ENCODE measurements around the gene SYP.
"Not testable (repeated sequence)": the region's sequence is repeated elsewhere in the genome, so short reads cannot be mapped to it uniquely, and the experiment has no call there.

SYP gene

GRCh38 chrX:49165901-49166881 is 33.8 kb downstream of the SYP start:
- peak; percentile 66 for DNase-seq

DNA sequence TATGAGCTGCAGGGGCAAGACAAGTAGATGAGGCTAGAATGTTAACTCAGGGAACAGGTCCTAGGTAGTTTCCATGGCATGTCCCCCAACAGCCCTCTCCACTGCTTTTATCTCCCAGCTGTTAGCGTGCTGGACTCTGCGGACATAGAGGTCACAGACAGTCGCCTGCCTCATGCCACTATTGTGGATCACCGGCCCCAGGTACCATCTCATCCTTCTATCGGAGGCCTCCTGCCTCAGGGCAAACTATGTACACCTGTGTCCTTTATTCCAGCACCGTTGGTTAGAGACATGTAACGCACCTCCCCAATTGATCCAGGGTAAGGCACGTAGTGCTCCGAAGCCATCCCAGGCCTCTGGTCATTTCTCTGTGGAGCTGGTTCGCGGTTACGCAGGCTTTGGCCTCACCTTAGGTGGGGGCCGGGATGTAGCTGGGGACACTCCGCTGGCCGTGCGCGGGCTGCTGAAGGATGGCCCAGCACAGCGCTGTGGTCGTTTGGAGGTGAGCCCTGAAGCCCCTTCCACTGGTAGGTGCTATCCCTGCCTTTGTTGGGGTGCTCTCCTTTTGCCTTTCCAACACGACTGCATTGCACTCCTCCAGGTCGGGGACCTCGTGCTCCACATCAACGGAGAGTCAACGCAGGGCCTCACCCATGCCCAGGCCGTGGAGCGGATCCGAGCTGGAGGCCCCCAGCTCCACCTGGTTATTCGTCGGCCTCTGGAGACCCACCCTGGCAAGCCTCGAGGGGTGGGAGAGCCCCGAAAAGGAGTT is 35.2 kb downstream of the SYP start:
- no peak for DNase-seq

DNA sequence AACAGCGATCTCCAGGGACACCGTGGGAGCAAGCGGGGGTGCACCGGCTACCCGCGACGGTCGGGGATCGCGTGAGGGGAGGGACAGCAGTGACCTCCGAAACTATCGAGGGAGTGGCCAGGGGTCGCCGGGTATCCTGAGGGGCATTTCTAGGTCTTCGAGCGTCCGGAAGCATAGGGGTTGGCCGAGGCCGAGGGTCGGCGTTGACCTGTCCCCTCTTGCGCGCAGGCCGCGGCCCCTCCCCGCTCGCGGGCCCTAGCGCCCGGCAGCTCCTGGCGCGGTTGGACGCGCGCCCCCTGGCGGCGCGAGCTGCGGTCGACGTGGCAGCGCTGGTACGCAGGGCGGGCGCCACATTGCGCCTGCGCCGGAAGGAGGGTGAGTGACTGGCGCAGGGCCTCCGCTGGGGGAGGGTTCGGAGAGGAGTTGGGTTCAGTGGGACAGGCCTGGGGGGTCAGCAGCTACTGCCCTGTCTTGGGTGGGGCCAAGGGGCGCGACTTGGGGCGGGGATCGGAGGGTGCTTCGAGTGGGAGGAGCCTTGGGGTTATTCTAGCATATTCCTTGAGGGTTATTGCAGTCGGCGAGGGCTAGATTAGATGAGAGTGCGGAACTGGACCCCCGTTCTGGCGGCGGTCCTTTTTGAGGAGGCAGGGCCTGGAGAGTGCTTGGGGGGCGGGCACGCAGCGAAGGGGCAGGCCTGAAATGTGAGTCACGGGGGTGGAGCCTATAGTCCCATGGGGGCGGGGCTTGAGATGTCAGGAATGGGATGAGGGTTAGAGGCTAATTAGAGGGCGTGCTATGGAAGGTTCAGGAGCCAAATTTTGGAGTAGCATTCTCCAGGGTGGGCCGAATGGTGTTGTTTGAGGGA is 36.2 kb downstream of the SYP start:
- DNase-seq, result peak; percentile 75

DNA sequence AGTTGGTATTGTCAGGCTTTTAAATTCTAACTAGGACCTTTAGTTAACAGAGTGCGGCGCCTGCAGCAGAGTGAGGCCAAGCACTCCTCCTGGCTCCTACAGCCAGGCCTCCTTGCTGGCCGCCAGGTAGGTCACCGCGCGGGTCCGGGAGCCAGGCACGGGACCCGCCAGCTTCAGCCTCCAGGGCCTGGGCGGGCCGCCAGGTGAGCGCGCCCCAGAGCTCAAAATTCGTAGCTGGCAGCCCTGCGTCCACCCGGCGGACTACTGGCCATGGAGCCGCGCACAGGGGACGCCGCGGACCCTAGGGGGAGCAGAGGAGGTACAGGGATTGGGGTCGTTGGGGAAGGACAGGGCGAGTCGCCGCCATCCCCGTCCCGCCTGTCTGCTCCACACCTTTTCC is 37.4 kb downstream of the SYP start, which contains the start of gene MAGIX:
TSS of gene MAGIX (plus strand) at position 139 of the 400 bp plus-strand sequence. CDS start at position 271, 132 bp downstream.
- DNase-seq, result no peak

DNA sequence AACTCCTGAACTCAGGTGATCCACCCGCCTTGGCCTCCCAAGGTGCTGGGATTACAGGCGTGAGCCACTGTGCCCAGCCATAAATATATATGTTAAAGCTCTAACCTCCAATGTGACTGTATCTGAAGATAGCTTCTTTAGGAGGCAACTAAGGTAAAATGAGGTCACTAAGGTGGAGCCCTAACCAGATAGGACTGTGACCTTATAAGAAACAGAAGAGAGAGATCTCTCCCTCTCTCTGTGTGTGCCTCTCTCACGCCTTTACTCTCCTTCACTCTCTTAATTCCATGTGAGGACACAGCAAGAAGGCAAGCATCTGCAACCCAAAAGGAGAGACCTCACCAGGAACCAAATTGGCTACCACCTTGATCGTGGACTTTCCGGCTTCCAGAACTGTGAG is 38.4 kb downstream of the SYP start:
- no peak for DNase-seq

- DNase-seq, result no peak
These were observed 39.1 kb downstream of the SYP start for GRCh38 chrX:49160908-49161307.

DNA sequence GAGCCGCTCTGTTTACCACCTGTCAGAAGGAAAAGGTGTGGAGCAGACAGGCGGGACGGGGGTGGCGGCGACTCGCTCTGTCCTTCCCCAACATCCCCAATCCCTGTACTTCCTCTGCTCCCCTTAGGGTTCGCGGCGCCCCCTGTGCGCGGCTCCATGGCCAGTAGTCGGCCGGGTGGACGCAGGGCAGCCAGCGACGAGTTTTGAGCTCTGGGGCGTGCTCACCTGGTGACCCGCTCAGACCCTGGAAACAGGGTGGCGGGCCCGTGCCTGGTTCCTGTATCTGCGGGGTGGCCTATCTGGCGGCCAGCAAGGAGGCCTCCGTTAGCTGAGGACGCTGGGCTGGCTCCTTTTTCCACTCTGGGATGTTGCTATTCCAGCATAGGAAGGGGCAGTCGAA is 42.8 kb downstream of the SYP start:
- DNase-seq, result no peak

- DNase-seq, result peak; percentile 78
These were observed 43.8 kb downstream of the SYP start for GRCh38 chrX:49155900-49156837.

DNA sequence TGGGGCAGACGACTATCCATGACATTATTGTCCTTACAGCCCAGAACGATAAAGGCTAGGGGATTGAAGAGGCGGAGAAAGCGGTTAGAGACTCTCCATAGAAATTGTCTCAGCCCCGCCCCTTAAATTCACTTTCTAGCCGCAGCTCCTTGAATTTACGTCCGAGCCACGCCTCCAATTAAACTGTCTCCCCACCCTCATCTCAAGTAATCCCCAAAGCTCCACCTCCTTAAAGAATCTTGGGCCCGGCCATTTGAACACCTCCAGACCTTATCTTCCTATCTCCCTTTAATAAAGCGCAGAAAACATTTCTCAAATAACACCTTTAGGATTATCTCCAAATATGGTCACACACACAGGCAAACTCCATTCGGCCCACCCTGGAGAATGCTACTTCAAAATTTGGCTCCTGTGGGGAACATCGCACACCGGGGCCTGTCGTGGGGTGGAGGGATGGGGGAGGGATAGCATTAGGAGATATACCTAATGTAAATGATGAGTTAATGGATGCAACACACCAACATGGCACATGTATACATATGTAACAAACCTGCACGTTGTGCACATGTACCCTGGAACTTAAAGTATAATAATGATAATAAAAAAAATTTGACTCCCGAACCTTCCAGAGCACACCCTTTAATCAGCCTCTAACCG is 44.6 kb downstream of the SYP start:
- no peak for DNase-seq

DNA sequence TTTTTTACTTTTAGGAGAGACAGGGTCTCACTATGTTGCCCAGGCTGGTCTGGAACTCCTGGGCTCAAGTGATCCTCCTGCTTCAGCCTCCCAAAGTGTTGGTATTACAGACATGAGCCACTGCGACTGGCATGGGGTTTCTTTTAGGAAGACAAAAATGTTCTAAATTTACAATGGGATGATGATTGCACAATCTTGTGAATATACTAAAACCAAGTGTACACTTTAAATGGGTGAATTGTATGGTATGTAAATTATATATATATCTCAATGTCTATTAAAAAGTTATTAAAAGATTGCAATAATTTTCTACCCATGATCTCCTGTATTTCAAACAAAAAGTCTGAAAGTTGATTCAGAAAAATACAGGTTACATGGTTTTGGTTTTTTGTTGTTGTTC is 46.5 kb downstream of the SYP start:
- DNase-seq, result no peak

GRCh38 chrX:49149291-49149690 is 50.7 kb downstream of the SYP start:
- not testable (repeated sequence) for DNase-seq

- DNase-seq, result not testable (repeated sequence)
These were observed 51.4 kb downstream of the SYP start for GRCh38 chrX:49148390-49149100.

DNA sequence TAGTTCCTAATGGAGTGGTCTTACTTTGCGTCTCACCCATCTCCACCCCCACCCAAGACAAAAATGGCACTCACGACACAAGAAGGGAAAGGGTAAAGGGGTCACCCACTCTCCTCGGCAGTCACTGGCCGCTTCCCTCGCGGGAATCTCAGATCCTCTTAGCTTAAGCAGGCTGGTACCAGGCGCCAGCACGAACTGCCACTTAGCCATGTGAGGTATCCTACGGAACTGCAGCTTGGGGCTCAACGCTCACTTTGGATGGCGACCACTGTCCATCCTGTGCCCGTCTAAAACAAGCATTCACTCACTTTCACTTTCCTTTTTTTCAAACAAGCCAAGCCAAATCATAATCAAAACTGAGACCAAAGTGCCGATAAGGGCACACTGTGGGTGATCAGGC is 52.1 kb downstream of the SYP start:
- DNase-seq, result no peak

DNA sequence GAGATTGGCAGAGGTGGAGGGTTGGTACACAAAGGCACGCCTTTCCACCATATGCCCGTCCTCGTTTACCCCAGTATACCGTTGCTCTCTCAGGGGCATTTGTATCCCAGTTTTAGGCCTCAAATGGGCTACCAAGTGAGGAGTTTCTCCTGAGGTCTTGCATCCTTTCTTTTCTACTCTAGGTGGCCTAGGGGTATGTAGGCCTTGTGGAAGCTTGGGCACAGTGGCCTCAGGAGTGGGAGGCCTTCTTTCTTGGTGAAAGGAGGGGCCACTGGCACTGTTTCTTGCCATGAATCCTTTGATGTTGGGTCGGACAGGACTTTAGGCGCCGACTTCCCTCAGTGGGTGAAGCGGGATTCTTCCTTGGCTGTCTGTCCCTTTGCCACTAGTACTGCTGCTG is 52.7 kb downstream of the SYP start:
- no peak for DNase-seq

DNA sequence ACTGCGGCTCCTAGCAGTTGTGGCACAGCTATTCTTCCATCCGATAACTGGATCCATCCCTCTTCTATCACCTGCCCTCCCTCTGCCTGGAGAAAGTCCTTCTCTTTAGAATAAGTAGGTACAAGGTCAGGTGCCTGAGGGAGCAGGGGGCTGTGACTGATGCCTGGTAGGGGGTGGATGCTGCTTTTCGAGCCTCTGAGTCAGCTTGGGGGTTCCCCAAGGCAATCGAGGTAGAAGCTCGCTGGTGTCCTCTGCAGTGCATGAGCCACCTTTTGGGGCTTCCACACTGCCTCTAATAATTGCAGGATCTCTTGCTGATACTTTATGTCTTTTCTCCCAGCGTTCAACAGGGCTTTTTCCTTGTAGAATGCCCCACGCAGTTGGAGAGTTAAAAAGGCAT is 56.8 kb downstream of the SYP start:
- DNase-seq, result not testable (repeated sequence)

- DNase-seq, result not testable (repeated sequence)
These were observed 57.7 kb downstream of the SYP start for GRCh38 chrX:49142264-49142663.

GRCh38 chrX:49139713-49140112 is 60.3 kb downstream of the SYP start:
- no peak for DNase-seq
